Measurements from ENCODE around the gene WDFY4.

DNA sequence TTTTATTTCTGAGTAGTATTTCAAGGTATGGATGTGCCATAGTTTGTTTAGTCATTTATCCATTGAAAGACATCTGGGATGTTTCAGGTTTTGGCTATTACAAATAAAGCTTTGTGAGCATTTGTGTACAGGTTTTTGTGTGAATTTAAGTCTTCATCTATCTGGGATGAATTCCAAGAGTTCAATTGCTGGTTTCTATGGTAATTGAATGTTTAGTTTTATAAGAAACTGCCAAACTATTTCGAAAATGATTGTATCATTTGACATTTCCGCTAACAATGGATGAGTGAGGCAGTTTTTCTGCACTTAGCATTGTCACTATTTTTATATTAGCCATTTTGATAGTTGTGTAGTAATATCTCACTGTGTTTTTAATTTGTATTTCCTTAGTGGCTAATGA lies 99.4 kb downstream of the WDFY4 start:
- TF ChIP-seq TAF1 (IDR thresholded peaks at IDR 0.05; ENCODE audit: low read depth) (no peak), ZBTB7A (IDR thresholded peaks at IDR 0.05; ENCODE audit: low read depth) (no peak), CEBPB (IDR thresholded peaks at IDR 0.05) (no peak), EP300 (IDR thresholded peaks at IDR 0.05; ENCODE audit: borderline replicate concordance) (no peak)
- TF ChIP-seq, protein P1, sequence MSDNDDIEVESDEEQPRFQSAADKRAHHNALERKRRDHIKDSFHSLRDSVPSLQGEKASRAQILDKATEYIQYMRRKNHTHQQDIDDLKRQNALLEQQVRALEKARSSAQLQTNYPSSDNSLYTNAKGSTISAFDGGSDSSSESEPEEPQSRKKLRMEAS (IDR thresholded peaks at IDR 0.05): no peak
- TF ChIP-seq, protein P2, sequence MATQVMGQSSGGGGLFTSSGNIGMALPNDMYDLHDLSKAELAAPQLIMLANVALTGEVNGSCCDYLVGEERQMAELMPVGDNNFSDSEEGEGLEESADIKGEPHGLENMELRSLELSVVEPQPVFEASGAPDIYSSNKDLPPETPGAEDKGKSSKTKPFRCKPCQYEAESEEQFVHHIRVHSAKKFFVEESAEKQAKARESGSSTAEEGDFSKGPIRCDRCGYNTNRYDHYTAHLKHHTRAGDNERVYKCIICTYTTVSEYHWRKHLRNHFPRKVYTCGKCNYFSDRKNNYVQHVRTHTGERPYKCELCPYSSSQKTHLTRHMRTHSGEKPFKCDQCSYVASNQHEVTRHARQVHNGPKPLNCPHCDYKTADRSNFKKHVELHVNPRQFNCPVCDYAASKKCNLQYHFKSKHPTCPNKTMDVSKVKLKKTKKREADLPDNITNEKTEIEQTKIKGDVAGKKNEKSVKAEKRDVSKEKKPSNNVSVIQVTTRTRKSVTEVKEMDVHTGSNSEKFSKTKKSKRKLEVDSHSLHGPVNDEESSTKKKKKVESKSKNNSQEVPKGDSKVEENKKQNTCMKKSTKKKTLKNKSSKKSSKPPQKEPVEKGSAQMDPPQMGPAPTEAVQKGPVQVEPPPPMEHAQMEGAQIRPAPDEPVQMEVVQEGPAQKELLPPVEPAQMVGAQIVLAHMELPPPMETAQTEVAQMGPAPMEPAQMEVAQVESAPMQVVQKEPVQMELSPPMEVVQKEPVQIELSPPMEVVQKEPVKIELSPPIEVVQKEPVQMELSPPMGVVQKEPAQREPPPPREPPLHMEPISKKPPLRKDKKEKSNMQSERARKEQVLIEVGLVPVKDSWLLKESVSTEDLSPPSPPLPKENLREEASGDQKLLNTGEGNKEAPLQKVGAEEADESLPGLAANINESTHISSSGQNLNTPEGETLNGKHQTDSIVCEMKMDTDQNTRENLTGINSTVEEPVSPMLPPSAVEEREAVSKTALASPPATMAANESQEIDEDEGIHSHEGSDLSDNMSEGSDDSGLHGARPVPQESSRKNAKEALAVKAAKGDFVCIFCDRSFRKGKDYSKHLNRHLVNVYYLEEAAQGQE (IDR thresholded peaks at IDR 0.05; ENCODE audit: low read depth): no peak

Measured in Ishikawa (cell line).